IPS-NIHi7 (cell line): ENCODE data around the gene TPRG1.

Experiments
- DNase-seq: peaks from one replicate; pipeline ENCODE4 v3.0.0; 2012; ENCODE audit warnings: mixed read lengths; ENCODE audit errors: extremely low spot score

TPRG1 gene

DNA sequence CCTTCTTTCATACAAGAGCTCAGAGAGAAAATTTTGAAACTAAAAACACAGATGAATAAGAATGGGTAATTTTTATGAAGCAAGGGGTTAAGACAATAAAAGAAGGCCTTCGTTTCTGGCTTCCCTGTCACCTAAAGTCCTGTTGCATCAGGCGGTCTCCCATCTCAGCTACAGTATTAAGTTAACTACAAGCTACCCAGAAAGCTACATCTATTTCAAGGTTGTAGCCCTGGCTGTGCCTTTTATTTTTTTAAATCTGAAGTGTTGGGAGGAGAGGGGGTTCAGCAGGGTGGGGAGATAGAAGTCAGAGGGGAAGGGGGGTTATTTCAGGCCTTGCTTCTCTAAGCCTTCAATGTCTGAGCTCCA lies 183.3 kb downstream of the TPRG1 start:
- DNase-seq, result no peak

DNA sequence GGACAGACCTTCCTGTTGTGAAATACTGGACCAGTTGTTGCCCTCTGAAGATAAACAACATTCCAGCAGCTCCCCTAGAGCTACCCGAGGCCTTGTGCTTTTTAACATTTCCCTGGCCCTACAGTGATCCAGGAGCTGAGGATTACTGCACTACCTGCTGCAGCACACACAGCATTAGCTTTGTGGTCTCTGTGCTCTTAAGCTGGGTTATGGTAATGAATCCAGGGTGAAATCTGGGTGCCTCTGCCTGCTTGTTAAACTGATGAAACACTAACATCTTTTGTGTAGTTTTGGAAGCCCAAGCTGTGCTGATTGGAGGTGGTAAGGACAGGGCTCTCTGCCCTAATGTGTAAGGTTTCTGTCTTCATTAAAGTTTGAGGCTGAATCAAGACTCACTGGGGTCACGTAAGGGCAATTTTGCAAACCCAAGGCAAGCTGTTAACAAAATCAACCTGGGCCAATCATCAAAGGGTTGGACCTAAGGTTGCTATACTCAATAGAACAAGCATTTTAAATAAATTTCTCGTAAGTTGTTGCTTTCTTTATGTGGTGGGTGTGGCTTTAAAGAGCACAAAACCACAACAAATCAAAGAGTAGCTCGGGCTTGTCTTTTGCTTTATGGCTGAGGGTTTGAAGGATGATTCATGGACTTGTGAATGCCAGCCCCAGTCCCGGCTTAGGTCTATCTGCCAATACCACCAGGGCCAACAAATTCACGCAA lies 183.9 kb downstream of the TPRG1 start:
- peak; percentile 61 for DNase-seq

- DNase-seq, result no peak
These were observed 188.5 kb downstream of the TPRG1 start for GRCh38 chr3:189360291-189360690.

DNA sequence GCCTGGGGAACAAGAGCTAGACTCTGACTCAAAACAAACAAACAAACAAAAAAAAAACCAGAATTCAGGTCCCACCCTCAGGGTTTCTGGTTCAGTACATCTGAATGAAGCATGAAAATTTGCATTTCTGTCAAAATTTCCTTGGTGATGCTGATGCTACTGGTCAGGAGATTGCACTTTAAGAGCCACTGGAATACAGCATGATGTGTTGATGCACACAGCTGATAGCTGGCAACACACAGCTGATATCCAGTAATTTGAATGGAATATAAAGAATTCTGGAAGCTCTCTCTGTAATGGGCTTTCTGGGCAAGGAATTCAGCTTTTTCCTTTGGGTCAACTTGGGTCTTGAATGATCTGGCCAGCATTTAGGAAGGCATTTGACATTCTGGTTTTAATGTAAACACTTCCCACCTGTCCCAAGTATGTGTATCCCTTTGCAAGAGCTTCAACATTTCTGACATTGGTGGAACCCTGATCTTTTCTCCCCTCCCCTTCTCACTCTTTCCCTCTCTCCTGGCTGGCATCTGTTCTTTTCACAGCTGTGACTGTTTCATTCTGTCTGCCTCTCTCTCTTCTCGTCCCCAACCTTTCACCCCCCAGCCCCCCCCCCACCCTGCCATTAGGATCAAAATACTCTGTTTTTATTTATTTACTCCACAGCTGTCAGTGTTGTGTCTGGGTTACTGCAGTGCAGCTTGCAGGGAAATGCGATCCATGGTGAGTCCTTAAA lies 189.5 kb downstream of the TPRG1 start:
- no peak for DNase-seq

- no peak for DNase-seq
These were observed 192.0 kb downstream of the TPRG1 start for GRCh38 chr3:189363590-189364255.

DNA sequence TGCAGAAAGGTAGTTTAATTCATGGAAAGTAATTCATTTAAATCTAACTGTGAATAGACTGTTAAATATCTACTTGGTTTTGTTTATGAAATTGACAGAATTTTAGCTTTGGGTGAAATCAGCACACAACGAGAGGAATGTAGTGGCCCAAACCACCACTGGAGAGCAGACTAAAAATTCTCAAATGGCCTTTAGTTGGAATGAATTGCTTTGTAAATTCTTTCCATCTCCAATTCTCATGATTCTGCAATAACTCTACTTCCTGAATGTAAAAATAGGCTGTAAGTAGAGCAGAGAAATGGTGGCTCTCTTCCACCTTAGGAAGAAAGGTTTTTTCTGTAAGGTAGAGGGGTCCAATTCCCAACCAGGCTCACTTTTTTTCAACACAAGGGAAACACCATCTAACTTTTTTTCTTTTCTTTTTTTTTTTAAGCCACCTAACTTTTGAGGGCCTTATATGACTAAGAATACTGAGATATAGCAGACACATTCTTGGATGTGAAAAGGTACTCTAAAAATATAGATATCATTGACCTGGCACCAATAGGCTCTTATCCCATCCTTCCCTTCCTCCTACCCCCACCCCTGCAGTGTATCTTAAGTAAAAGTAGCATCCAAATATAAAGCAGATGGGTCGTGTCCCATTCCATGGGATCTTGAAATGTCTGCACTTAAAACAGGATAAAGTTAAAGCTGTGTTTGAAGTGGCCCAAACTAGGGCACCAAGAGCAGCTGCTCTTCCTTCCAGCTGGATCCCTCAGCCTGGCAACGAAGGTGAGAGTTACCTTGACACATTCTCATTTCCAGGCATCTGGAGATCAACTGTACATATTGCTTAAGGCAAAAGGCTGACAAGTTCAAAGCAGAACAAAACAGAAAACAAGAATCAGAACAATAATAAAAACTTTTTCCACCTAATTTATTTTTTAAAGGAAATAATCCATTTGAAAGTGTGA lies 194.1 kb downstream of the TPRG1 start:
- DNase-seq, result no peak

DNA sequence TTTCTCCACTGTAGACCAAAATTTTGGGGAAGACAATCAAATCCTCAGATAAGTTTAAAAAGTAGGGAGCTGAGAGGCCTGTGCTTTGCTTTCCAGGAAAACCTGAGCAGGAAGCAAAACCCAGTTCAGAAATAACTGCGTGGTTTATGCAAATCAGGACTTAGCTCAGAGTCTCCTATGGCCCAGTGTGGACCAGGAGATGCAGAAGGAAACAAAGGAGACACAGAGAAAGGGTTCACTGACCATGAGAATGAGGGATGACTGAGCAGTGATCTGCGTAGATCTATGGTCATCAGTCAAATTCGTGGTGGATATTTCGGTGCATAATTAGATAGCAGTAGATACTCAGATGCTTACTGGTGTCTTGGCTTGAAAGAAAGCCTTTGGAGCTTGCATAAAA lies 196.6 kb downstream of the TPRG1 start:
- no peak for DNase-seq

- no peak for DNase-seq
These were observed 197.9 kb downstream of the TPRG1 start for GRCh38 chr3:189369636-189370035.

GRCh38 chr3:189372243-189372642 lies 200.5 kb downstream of the TPRG1 start:
- no peak for DNase-seq
